Measurements from ENCODE around the gene SP8. TPM values are rescaled to one million over a fixed set of nuclear protein-coding genes. Genes with fewer than 3 reads are reported as not detected.

The SP8 gene
- total RNA-seq, 1 experiment from 2014 or later = not detected

DNA sequence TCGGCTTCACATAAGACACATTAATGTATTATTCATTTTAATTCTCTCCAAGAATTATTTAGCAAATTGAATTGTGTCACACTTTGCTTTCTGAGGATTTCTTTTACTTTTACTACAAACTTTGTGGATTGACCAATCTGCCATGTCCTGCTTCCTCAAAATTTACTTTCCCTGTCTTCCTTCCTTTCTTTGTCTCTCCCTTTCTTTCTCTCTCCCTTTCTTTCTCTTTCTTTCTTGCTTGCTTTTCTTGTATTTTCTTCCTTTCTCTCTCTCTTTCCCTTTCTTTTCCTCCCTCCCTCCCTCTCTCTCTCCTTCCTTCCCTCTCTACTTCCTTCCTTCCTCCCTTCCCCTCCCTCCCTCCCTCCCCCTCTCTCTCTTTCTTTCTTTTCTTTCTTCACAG lies 37.8 kb downstream of the SP8 start:
- Histone ChIP-seq H3K27ac (ENCODE audit: low read length) (no peak overlapping the region), H3K36me3 (ENCODE audit: control insufficient read depth, insufficient read depth, low read length) (no peaks in the 10 kb centered on the region), H3K27me3 (ENCODE audit: control insufficient read depth, insufficient read depth, low read length) (peaks cover 2% of the 10 kb centered on the region; the same call in 1 of the 2 replicates), H3K4me1 (ENCODE audit: control insufficient read depth, insufficient read depth, low read length) (no peaks in the 10 kb centered on the region), H3K4me3 (ENCODE audit: low read depth in 2 of 2, low read length in 2 of 2) (no peak overlapping the region), H3K9me3 (ENCODE audit: control insufficient read depth, insufficient read depth, low read depth, low read length) (no peaks in the 10 kb centered on the region)
- ChIA-PET CTCF (no interaction called here), POLR2A (no interaction called here)
- BruUV-seq (replicated peaks) = no TSS peak
- in situ Hi-C loops (cut with HindIII; ENCODE audit: low pct_unique_long_range_greater_than_20kb, low sequenced_read_pairs) (no loop called here), intact Hi-C loops (cut with micrococcal nuclease; ENCODE audit: unreplicated experiment) (no loop called here)
- TF ChIP-seq SIN3A (IDR thresholded peaks at IDR 0.05; ENCODE audit: borderline replicate concordance, insufficient read depth, low read depth, low read length) (no peak), CTCF (IDR thresholded peaks at IDR 0.05) (no peak), TCF7L2 (IDR thresholded peaks at IDR 0.05; ENCODE audit: low read depth, low read length) (no peak), REST (IDR thresholded peaks at IDR 0.05; ENCODE audit: insufficient read depth in 1 of 2, low read depth in 2 of 2, low read length in 1 of 2) (no peak), POLR2AphosphoS5 (IDR thresholded peaks at IDR 0.05; ENCODE audit: low read depth, low read length) (no peak)
- DNase-seq (ENCODE audit: low read depth, low spot score) (no peak), ATAC-seq (no peak)

DNA sequence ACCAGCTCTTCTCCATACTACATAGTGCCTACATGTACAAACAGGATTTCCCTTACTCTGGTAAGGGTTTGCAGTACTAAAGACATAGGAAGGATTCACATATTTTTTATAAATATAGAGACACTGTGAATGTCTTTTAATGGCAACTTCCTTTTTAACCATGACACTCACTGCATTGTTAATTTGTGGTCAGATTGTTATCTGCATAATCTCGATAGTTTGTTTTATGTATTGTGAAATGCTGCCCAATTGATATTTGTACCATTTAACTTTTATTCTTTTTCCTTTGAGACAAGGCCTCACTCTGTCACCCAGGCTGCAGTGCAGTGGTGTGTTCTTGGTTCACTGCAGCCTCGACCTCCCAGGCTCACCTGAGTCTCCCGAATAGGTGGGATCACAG lies 39.7 kb downstream of the SP8 start:
- ATAC-seq (no peak), DNase-seq (ENCODE audit: low read depth, low spot score) (no peak)
- Histone ChIP-seq H3K9me3 (ENCODE audit: control insufficient read depth, insufficient read depth, low read depth, low read length) (no peaks in the 10 kb centered on the region), H3K4me3 (ENCODE audit: low read depth in 2 of 2, low read length in 2 of 2) (no peak overlapping the region), H3K36me3 (ENCODE audit: control insufficient read depth, insufficient read depth, low read length) (no peaks in the 10 kb centered on the region), H3K27me3 (ENCODE audit: control insufficient read depth, insufficient read depth, low read length) (0 out of 2 replicates have a peak, but pooled peaks cover 2% of the 10 kb centered on the region), H3K4me1 (ENCODE audit: control insufficient read depth, insufficient read depth, low read length) (no peaks in the 10 kb centered on the region), H3K27ac (ENCODE audit: low read length) (no peak overlapping the region)
- intact Hi-C loops (cut with micrococcal nuclease; ENCODE audit: unreplicated experiment) = no loop called here
- in situ Hi-C loops (cut with HindIII; ENCODE audit: low pct_unique_long_range_greater_than_20kb, low sequenced_read_pairs) = no loop called here
- POLR2A ChIA-PET = no interaction called here
- TF ChIP-seq POLR2AphosphoS5 (IDR thresholded peaks at IDR 0.05; ENCODE audit: low read depth, low read length) (no peak), REST (IDR thresholded peaks at IDR 0.05; ENCODE audit: insufficient read depth in 1 of 2, low read depth in 2 of 2, low read length in 1 of 2) (no peak), CTCF (IDR thresholded peaks at IDR 0.05) (no peak), SIN3A (IDR thresholded peaks at IDR 0.05; ENCODE audit: borderline replicate concordance, insufficient read depth, low read depth, low read length) (no peak), TCF7L2 (IDR thresholded peaks at IDR 0.05; ENCODE audit: low read depth, low read length) (no peak)
- BruUV-seq (replicated peaks) = no TSS peak
- CTCF ChIA-PET = no interaction called here
